BJ (cell line): ENCODE results near the gene EFCAB8. TPM values are rescaled to one million over a fixed set of nuclear protein-coding genes. Genes with fewer than 3 reads are reported as not detected.

Experiments used
- CTCF ChIA-PET: fragments of 350-600 bp; formaldehyde crosslinking; extraction: SDS; loops from one replicate; lab custom pipeline; 2021; ENCODE audit warnings: antibody characterized with exemption, inconsistent platforms; lab: Yijun Ruan, JAX
- POLR2A ChIA-PET: fragments of 300-600 bp; sonication (Branson Sonifier 250); formaldehyde crosslinking; extraction: SDS; loops from one replicate; lab custom pipeline; 2021; ENCODE audit warnings: antibody characterized with exemption; lab: Charles Lee
- DNase-seq: peaks from one replicate; pipeline ENCODE4 v3.0.0-alpha.2; 2011; ENCODE audit warnings: low read depth
- H3K27me3 ChIP-seq: 2 replicates; pipeline ENCODE4 v1.6.0; 2011; ENCODE audit warnings: low read length; ENCODE audit not compliant: control insufficient read depth, insufficient read depth
- H3K36me3 ChIP-seq: 2 replicates; pipeline ENCODE4 v1.5.1; 2011; ENCODE audit warnings: low read length; ENCODE audit not compliant: control insufficient read depth, insufficient read depth
- H3K4me3 ChIP-seq: 2 replicates; pipeline ENCODE4 v1.5.1; 2011; ENCODE audit warnings: low read depth, mild to moderate bottlenecking, control low read depth, low read length
- CTCF ChIP-seq: IDR thresholded peaks from 2 replicates; pipeline ENCODE4 v1.5.1; 2011; ENCODE audit warnings: low read depth, mild to moderate bottlenecking, control low read depth, inconsistent platforms, low read length, moderate library complexity; ENCODE audit not compliant: insufficient read depth
- polyA plus RNA-seq: library from polyadenylated mRNA; depleted of rRNA; stranded (reverse); fragments of >200 nt; gene quantifications from 2 replicates; pipeline ENCODE4 v1.2.3, GENCODE V29; 2011

The EFCAB8 gene
- polyA plus RNA-seq, 1 experiment: not detected

GRCh38 chr20:32912688-32913087 is 54.0 kb downstream of the EFCAB8 start:
- no peak for DNase-seq
- POLR2A ChIA-PET: no interaction called here

GRCh38 chr20:32914031-32914430 is 55.3 kb downstream of the EFCAB8 start:
- ChIA-PET POLR2A (no interaction called here), CTCF (no interaction called here)
- H3K4me3 ChIP-seq: no peak overlapping the region
- no peaks in the 10 kb centered on the region for H3K36me3 ChIP-seq
- no peak for DNase-seq
- TF ChIP-seq CTCF: no peak
- no peaks in the 10 kb centered on the region; the same call in 1 of the 2 replicates for H3K27me3 ChIP-seq

More at GRCh38 chr20:32912688-32913087, 54.0 kb downstream of the EFCAB8 start:
- no peak for TF ChIP-seq CTCF
- H3K36me3 ChIP-seq: no peaks in the 10 kb centered on the region
- H3K4me3 ChIP-seq: no peak overlapping the region
- CTCF ChIA-PET: interaction anchor here (0.7 kb wide), 1 partner anchor 11 kb away, joined by 3 read pairs; no protein-coding TSS in a partner anchor
- no peaks in the 10 kb centered on the region; the same call in 1 of the 2 replicates for H3K27me3 ChIP-seq

GRCh38 chr20:32917191-32917950 is 58.6 kb downstream of the EFCAB8 start:
- POLR2A ChIA-PET: no interaction called here
- CTCF ChIA-PET: interaction anchor here (2.4 kb wide), 1 partner anchor 28 kb away, joined by 9 read pairs; no protein-coding TSS in a partner anchor
- Histone ChIP-seq H3K4me3 (no peak overlapping the region), H3K36me3 (no peaks in the 10 kb centered on the region), H3K27me3 (no peaks in the 10 kb centered on the region; the same call in none of the 2 replicates)
- no peak for TF ChIP-seq CTCF
- no peak for DNase-seq

- POLR2A ChIA-PET: no interaction called here
Measured at GRCh38 chr20:32918296-32918695, 59.6 kb downstream of the EFCAB8 start.

More at GRCh38 chr20:32918296-32918695, 59.6 kb downstream of the EFCAB8 start:
- Histone ChIP-seq H3K36me3 (no peaks in the 10 kb centered on the region), H3K4me3 (no peak overlapping the region), H3K27me3 (no peaks in the 10 kb centered on the region; the same call in none of the 2 replicates)
- CTCF ChIA-PET: interaction anchor here (2.4 kb wide), 1 partner anchor 27 kb away, joined by 9 read pairs; no protein-coding TSS in a partner anchor
- TF ChIP-seq CTCF: no peak
- no peak for DNase-seq
